Stimulated activated CD4-positive, alpha-beta T cell treated with anti-CD3 and anti-CD28 coated beads, Interleukin-4, amount 100 ng/mL, for 48 hours (primary cell): ENCODE measurements around the gene SDK2.

Experiments used
- DNase-seq, 2 donors: peaks; one replicate each; pipeline ENCODE4 v3.0.0-alpha.2; 2020; ENCODE audit warnings: low read depth in 2 of 2

The SDK2 gene

DNA sequence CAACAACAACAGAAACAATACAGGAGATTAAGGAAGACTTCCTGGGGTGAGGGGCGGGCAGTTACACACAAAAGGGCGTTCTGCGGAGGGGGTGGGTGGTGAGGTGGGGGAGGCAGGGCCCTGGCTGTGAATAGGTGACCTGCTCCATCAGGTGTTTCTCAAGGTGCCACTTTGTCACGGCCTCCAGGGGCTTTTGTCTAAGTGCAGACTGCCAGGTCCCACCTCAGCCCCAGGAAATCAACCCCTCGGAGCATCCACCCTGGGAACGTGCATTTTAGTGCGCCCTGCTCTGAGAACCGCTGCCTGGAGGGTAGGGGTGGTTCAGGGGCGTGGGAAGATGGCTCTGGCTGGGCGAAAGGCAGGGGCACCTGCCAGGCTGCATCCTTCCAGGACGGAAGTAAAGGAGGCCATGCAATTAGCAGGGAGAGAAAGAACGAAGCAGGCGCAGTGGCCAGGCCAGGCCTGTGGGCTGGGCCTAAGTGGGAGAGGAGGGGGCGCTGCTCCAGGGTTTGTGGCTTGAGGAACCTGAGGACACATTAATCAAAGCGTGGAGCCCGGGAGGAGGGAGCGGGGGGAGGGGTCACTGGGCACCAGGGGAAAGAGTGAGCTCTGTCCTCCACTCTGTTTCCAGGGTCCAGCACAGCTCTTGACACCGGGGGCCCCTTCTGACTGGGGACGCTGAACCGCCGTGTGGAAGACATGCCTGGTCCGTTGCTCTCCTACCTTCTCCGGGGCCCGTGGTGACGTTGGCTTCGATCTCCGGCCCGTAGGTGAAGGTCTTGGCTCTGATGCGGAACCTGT lies 283.1 kb downstream of the SDK2 start:
- no peak for DNase-seq

DNA sequence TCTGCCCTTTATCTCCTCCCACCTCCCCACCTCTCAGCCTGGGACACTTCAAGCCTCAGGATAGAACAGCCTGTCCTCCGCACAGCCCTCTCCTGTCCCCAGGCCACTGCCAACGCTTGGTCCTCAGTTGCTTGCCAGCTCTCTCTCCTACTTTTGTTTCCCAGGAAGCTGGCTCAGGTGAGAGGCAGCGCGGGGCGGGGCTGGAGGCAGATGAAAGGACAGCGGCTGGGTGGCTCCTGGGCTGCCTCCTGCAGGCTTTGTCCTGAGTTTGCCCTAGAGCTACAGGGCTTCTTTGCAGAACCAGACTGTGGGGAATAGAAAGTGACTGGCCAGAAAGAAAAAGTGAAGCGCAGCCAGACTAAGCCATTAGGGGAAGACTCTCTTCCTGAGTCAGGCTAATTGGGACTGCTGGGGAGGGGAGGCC lies 284.2 kb downstream of the SDK2 start:
- no peak for DNase-seq

DNA sequence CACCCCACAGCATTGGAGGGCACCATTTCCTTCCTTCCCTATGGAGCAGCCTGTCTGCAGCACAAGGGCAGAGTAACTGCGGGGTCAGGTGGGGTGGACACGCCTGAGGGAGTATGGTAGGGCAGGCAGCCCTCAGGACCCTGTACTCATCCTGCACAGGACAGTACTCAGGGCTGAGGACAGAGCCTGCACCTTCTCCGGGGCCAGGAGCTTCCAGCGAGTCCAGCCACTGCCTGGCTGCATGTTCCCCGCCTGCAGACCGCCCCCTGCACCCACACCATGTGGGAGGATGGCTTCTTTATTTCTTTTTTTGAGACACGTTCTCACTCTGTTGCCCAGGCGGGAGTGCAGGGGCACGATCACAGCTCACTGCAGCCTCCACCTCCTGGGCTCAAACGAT lies 284.9 kb downstream of the SDK2 start:
- DNase-seq, result no peak

DNA sequence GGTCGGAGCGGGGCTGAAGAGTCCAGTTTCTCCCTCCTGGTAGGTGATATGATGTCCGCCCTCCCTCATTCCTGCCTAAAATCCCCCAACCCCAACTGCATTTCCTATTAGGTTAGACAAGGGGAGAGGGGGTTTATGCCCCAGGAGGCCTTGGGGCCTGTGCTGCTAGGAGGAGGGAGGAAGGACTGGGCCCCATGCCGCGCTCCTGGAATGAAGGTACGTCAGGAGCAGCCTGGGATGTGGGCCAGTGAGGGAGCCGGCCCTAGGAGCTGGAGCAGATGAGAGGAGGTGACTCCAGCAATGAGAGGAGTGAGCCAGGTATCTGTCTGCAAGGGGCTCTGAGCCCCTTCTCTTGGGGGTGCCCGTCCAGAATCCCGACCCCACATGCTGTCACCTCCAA lies 285.6 kb downstream of the SDK2 start:
- no peak for DNase-seq

DNA sequence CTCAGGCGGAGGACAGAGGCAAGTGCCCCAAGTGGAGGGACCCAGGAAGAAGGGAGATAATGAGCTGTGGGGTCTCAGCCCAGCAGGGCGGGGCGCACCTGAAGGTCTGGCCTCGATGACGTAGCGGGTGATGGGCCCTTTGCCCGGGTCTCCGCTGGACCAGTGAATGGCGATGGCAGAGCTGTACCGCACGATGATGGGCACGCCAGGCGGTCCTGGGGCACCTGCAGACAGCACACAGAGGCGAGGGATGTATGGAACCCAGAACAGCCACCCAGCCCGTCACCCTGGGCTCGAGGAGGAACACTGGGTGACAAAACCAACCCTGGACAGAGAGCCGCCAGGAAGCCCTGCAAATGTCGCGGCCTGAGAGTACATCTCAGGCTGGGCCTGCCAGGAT lies 286.3 kb downstream of the SDK2 start:
- no peak for DNase-seq

DNA sequence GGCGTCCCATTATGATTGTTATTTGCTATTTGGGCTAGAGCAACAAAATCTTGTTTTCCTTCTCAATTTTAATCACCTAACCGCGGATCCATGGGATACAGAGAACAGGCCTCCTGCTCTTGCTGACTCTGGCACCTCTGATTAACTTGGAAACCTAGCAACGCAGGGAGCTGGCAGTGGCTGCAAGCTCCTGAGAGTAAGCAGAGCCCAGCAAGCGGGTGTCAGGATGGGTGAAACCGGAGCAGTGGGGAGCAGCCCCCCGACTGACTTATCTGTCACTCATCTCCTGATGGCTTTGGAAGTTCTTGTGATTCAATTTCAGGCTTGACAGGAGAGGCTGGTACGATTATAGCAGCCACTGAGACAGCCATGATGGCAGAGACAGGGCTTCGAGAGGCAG lies 286.9 kb downstream of the SDK2 start:
- no peak for DNase-seq

DNA sequence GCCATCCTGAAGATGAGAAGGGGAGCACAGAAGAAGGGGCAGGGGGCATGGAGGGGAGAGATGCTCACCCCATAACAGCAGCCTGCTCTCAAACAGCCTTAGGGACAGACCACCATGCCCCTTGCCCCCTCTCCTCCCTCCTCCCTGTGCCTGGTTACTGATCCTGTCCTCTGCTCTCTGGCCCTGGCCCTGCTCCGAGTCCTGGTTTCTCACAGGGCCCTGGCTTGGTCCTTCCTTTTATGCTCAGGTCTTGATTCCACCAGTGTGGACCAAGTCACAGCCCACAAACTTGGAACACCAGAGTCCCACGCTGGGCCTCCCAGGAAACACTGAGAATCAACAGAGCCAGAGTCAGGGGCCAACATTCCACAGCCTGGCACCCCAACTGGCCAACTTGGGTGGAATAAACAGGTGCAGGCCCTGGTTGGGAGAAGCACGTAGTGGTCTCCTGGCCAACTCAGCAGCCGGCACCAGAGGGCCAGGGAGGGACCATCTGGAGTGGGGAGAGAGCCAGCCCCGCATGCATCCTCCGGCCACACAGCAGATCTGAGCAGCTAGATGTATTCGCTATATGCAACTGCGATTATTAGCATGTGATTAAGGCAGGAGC lies 287.6 kb downstream of the SDK2 start:
- DNase-seq, result no peak

DNA sequence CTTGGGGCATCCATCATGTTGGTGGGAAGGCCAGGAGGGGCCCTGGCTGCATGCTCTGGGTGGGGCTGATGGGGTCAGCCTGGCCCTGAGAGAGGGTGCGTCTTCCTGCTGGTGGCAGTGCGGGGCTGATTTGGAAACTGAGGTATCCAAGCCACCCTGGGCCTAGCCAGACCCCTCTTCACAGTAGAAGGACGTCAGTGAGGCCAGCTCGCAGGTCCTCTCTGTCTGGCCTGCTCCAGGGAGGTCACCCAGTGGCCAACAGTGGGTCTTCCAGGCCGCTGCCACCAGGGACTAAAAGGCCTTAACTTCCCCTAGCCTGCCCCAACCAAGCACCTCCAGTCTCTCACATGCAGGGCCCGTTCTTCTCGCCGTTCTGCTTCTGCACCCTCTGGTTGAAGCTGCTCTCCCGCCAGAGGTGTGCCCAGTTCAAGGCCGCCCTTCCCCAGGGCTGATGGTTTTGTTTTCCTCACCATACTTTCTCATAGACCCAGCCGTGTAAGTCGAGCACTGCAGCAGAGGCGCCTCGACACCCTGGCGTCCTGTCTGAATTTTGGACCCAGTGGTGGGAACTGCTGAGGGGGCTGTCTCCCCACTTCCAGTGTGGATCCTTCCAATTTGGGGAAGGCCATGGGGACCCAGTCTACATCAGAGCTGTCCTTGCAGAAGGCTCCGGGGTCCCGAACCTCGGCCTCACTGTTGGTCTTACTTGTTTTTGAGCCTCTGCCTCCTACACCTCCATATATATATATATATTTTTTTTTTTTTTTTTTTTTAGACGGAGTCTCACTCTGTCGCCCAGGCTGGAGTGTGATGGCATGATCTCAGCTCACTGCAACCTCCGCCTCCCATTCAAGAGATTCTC lies 289.6 kb downstream of the SDK2 start:
- no peak for DNase-seq

DNA sequence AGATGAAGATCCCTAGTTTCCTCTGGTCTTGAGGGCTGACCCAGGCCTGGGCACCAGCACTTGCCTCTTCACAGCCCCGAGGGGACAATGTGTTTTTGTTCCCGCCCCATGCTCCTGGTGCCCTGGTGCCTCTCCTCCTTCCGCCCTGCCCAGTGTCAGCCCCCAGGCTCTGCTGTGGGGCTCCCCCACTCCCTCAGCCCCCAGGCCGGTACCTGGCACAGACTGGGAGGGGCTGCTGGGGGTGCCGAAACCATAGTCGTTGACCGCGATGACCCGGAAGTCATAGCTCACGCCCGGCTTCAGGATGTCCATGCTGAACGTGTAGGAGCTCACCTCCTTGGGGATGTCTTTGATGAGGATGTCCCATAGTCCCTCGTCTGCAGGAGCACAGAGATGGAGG lies 292.0 kb downstream of the SDK2 start:
- no peak for DNase-seq

DNA sequence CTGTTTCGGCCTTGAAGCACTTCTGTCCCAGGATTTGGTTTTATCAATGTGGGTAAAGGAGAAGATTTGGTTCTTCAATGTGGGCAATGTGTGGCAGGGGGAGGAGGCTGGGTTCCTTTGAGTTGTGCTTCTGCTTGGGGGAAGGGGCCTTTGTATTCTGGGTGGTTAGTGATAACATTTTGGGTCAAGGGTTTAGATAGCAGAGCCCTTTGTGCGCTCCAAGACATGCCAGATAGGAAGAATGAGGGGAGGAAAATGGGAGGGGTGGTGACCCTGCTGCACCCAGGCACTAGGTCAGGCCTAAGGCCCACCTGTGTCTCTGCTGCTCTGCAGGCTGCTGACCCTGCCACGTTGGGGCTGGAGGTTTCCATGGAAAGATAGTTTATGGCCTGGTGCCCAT lies 292.5 kb downstream of the SDK2 start:
- no peak for DNase-seq

DNA sequence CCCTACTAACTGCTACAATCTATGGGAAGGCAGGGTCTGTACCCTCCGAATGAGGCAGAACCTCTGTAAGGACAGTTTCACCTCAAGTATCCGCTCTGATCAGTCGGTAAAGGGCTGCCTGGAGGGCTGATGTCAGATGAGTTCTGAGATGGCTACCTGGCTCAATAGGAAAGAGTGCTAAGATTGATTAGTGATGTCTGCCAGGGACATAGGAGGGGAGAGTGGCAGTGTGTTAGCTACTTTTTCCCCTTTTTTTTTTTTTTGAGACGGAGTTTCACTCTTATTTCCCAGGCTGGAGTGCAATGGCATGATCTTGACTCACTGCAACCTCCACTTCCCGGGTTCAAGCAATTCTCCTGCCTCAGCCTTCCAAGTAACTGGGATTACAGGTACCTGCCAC lies 293.4 kb downstream of the SDK2 start:
- DNase-seq, result no peak

DNA sequence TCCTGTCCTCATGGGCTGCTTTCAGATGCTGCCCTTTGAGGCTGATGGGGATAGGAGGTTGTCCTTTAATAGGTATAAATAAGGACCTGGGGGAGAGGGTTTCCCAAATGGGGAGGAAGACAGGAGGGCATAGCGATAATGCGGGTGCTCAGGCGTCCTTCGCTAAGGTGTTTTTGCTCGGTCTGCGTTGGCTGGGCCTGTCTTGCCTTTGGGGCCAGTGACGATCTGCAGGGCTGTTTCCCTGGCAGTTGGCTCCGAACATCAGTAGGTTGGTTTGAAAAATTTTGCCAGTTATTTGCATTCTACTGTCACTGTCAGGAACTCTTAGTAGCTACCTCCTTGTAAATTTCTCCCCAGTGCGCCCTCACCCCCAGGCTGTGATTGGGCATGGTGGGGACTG lies 294.6 kb downstream of the SDK2 start:
- no peak for DNase-seq

DNA sequence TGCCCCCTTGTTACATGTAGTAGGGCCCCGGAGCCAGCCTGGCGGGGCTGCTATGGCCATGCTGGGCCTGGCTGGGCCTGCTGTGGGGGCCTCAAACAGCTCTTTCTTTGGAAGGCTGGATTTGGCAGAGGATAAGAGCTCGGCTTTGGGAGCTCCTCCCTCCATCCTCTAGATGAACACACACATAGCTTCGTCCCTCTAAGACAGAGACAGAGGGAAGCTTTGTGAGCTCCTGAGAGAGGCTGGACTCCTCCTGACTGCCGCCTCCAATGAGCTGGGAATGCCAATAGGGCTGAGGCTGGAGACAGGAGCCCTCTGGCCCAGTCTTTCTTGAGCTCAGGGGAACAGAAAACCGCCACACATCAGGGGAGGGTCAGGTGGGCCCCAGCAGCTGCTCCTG lies 295.1 kb downstream of the SDK2 start:
- no peak for DNase-seq

DNA sequence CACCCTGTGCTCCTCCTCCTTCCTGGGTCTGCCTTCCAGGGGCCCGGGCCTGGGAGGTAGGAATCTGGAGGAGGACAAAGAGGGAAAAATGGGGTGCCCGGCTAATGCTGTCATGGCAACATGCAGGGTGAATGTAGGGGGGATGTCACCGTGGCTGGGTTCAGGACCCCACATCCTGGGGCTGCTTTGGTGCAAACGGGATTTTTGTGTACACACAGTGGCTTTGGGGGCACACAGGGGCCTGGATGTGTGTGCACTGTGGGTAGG lies 295.5 kb downstream of the SDK2 start:
- DNase-seq, result no peak

DNA sequence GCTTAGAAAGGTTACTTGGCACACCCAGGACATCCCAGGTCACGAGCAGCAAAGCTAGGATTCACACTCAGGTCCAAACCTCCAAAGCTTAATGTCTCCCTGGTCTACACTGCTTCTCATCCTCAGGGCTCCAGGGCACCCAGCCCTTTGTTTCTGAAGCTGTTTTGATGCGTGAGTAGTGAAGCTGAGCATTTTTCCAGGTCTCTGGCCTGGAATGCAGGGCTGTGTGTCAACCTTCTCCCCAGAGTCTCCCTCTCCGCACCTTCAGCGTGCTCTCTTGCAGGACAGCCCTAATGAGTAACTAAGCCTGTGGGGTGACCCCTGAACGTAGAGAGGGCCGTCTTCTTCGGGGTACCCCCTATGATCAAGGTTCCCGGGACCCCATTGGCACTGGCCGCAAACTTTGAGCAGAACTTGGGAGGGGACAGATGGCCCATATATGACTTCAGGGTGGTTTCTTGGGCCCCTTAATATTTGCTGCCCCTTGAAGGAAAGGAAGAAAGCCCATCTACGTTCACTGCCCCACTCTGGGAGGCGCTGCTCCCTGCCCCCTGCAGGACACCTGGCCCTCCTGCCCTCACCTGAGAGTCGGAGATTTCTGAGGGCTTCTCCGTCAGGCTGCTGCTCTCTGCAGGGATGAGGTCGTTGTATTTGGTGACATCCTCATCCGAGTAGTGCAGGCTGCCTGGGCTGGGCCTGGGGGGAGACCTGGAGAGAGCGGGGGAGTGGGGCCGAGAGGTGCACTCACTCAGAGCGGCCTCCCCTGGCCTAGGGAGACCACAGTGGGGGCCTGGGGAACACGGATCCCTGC lies 296.0 kb downstream of the SDK2 start:
- no peak for DNase-seq

DNA sequence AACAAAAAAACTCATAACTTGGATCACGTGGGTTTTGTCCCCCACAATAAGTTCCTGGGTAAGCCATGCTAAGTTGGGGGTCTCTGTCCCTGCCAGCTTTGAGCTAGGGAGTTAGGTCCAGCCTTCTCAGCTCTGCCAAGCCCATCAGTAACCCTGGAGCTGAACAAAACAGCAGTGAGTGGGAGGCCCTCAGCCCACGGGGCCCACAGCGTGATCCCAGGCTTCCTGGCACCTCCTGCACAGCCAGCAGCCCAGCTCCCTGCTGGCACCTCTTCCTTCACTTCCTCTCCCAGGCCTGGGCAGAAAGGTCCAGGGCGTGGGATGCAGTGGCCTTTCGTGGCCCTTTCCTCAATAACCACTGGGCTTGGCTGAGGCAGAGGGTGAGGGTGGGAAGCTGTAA lies 296.9 kb downstream of the SDK2 start:
- no peak for DNase-seq

DNA sequence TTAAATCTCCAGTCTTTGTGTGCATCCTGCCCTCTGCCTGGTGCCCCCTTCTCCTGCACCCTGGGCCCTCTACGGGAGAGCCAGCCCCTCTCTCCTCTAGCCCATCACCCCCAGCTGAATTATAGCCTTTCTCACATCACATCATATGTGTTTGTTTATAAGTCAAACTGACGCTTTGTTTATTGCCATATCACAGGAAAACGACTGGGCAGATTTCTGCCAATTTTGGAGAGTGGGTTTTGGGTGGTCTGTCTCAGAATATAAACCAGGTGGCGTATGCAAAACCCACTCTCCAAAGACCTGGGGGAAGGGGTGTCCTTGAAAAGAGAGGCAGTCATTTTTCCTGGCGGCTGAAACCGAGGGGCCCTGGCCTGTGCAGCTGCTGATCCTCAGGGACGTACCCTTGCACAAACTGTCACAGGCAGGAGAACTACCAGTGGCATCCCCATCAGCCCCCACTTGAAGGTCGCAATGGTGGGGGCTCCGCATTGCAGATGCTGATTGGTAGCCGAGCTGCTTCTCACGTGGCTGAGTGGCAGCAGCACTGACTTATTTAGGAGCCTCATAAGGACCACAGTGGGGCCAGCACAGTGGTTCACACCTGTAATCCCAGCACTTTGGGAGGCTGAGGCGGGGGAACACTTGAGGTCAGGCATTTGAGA lies 297.6 kb downstream of the SDK2 start:
- no peak for DNase-seq

DNA sequence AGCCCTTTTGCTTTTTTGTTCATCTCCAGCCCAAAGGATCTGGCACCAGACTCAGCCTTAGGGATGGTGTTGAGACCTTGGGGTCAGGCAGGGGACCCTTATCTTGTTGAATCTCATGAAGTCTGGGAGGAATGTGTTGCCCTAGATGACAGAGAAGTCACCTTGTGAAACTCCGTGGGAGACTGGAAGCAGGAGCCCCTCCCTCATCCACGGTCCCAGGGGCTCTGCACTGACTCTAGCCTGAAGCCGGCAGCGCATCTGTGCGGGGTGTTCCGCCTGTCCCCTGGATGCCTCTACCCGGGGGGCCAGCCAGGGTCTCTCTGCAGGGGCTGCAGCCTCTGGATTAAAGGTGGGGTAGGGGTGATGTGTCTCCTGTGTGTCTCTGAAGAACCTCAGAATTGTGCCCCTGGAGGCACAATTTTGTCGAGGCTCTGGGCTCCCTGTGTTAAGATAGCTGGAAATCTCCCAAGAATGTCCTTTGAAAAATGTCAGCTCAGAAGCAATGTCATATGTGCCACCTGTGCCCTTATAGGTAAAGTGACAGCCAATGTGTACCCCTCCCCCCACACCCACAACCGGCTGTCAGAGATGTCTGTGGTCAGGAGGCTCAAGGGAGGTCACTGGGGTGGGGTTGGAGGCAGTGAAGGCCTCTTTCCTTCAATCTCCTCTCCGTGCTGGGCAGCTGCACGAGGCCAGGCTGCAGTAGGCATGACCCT lies 300.3 kb downstream of the SDK2 start:
- DNase-seq, result no peak

DNA sequence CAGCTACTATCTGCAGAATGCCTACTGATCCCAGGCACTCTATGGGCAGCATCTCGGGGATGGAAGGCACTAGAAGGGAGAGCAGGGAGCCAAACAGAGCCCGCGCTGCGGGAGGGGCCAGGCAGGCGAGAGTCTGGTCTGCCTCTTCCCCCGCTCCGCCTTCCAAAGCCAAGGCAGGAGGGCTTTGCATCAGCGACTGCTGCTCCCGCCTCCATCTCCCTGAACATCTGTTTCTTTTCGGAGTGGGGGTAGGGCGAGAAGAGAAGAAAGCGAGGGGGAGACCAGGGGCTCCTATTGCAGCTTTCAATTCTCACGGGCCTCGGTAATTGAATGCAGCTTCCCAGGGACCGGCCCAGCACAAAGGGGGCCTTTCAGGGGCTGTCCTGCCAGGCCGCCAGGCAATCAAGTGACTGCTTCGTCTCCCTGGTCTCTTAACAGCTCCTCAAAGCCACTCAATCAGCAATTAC lies 301.0 kb downstream of the SDK2 start:
- no peak for DNase-seq

DNA sequence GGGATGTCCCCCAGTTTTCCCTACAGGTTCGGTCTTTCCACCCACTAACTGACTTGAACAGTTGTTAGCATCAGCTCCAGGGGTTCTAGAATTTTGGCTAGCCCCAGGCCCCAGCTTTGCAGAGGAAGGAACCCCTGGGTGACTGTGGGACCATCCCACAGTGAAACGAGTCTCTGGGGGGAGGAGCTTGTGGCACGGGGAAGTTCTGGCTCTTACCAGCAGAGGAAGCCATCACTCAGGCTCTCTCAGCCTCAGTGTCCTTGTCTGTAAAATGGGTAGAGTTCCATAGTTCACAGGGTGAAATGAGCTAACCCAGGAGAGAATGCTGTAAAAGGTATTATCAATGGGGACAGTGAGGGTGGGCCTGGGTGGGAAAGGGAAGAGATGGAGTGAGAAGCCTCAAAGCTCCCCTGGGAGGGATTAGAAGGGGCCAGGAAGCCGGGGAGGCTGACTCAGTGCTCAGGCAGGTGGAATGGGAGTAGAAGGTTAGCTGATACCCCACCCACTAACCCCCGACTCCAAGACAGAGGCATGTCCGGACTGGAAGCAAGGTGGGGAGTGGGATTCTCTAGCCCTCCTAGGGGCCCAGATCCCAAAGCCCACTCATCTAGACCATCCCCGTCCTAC lies 301.6 kb downstream of the SDK2 start:
- no peak for DNase-seq
